GM23338 (cell line): ENCODE data around the gene PRR29. TPM values are rescaled to one million over a fixed set of nuclear protein-coding genes. Genes with fewer than 3 reads are reported as not detected.

Experiments
- ATAC-seq: fragments of 200-7000 bp; cut with Tn5 transposase; 3 replicates; pipeline ENCODE4 v1.9.1; 2020
- DNase-seq: peaks from one replicate; pipeline ENCODE4 v3.0.0-alpha.2; 2015; ENCODE audit warnings: low spot score
- H2AFZ ChIP-seq: fragments of 200-600 bp; sonication (generic); 2 replicates; pipeline ENCODE4 v1.8.0; 2016; ENCODE audit warnings: antibody characterized with exemption, mild to moderate bottlenecking, moderate library complexity
- H3F3A ChIP-seq: fragments of 200-600 bp; sonication (generic); replicated peaks from 2 replicates; pipeline ENCODE4 v1.8.0; 2017; ENCODE audit warnings: antibody characterized with exemption, mixed run types, low read depth
- H3K27ac ChIP-seq: fragments of 200-600 bp; sonication (generic); 2 replicates; pipeline ENCODE4 v1.6.1; 2016; ENCODE audit warnings: low read depth
- H3K27me3 ChIP-seq: fragments of 200-600 bp; sonication (generic); 2 replicates; pipeline ENCODE4 v1.8.0; 2016; ENCODE audit warnings: mild to moderate bottlenecking, mixed run types, moderate library complexity; ENCODE audit not compliant: insufficient read depth
- H3K36me3 ChIP-seq: fragments of 200-600 bp; sonication (generic); 2 replicates; pipeline ENCODE4 v1.8.0; 2016; ENCODE audit warnings: mild to moderate bottlenecking; ENCODE audit not compliant: insufficient read depth
- H3K4me1 ChIP-seq: fragments of 200-600 bp; sonication (generic); 2 replicates; pipeline ENCODE4 v1.8.0; 2016; ENCODE audit warnings: mild to moderate bottlenecking, moderate library complexity; ENCODE audit not compliant: insufficient read depth
- H3K4me2 ChIP-seq: fragments of 200-600 bp; sonication (generic); 2 replicates; pipeline ENCODE4 v1.7.1; 2017; ENCODE audit warnings: mixed run types
- H3K4me3 ChIP-seq: fragments of 200-600 bp; sonication (generic); 2 replicates; pipeline ENCODE4 v1.6.1; 2016; ENCODE audit warnings: mixed run types
- H3K79me2 ChIP-seq: fragments of 200-600 bp; sonication (generic); replicated peaks from 2 replicates; pipeline ENCODE4 v1.8.0; 2017; ENCODE audit warnings: mild to moderate bottlenecking; ENCODE audit not compliant: insufficient read depth
- H3K9me2 ChIP-seq: fragments of 200-600 bp; sonication (generic); 2 replicates; pipeline ENCODE4 v1.8.0; 2017; ENCODE audit not compliant: insufficient read depth
- H4K20me1 ChIP-seq: fragments of 200-600 bp; sonication (generic); replicated peaks from 2 replicates; pipeline ENCODE4 v1.8.0; 2017; ENCODE audit warnings: mild to moderate bottlenecking; ENCODE audit not compliant: insufficient read depth
- H3K27ac Mint-ChIP-seq: 2 replicates; pipeline ENCODE4 v1.8.0; 2020; ENCODE audit warnings: inconsistent platforms, mild to moderate bottlenecking, moderate library complexity, mixed read lengths
- H3K27me3 Mint-ChIP-seq: 3 replicates; pipeline ENCODE4 v1.8.0; 2022; ENCODE audit warnings: low read depth, mild to moderate bottlenecking, moderate library complexity, mixed read lengths, inconsistent platforms; ENCODE audit not compliant: insufficient read depth, poor library complexity
- H3K36me3 Mint-ChIP-seq: 3 replicates; pipeline ENCODE4 v1.8.0; 2021; ENCODE audit warnings: low read depth, mild to moderate bottlenecking, inconsistent platforms, moderate library complexity, mixed read lengths
- H3K4me1 Mint-ChIP-seq: 3 replicates; pipeline ENCODE4 v1.8.0; 2020; ENCODE audit warnings: mild to moderate bottlenecking, inconsistent platforms, mixed read lengths
- H3K4me3 Mint-ChIP-seq: 3 replicates; pipeline ENCODE4 v1.8.0; 2021; ENCODE audit warnings: moderate library complexity, mild to moderate bottlenecking, inconsistent platforms, mixed read lengths
- H3K9me3 Mint-ChIP-seq: 3 replicates; pipeline ENCODE4 v1.8.0; 2020; ENCODE audit warnings: moderate library complexity, mild to moderate bottlenecking, inconsistent platforms, mixed read lengths
- CREB1 ChIP-seq: fragments of 250-450 bp; sonication (Bioruptor Pico); IDR thresholded peaks from 2 replicates; pipeline ENCODE4 v1.5.0; 2020; ENCODE audit warnings: low read depth, mild to moderate bottlenecking, moderate library complexity
- CTCF ChIP-seq, 2 experiments: fragments of 200-600 bp in 1 of 2; sonication (generic) in 1 of 2; conservative IDR thresholded peaks; 2 replicates each; pipeline versions ENCODE4 v1.5.1 to v1.6.1; 2016 to 2017; ENCODE audit warnings: antibody characterized with exemption in 2 of 2, low read depth in 2 of 2, mild to moderate bottlenecking in 2 of 2, moderate library complexity in 1 of 2
- ETS1 ChIP-seq: IDR thresholded peaks from 2 replicates; pipeline ENCODE4 v1.6.1; 2016; ENCODE audit warnings: antibody characterized with exemption
- EZH2 ChIP-seq: fragments of 200-600 bp; sonication (generic); IDR thresholded peaks from one replicate; pipeline ENCODE4 v1.8.0; 2017; ENCODE audit warnings: antibody characterized with exemption, mild to moderate bottlenecking, low read depth; ENCODE audit not compliant: unreplicated experiment
- EZH2phosphoT487 ChIP-seq: fragments of 200-600 bp; sonication (generic); IDR thresholded peaks from one replicate; pipeline ENCODE4 v1.8.1; 2018; ENCODE audit warnings: antibody characterized with exemption; ENCODE audit not compliant: unreplicated experiment
- JUNB ChIP-seq: IDR thresholded peaks from one replicate; pipeline ENCODE4 v1.6.1; 2016; ENCODE audit warnings: antibody characterized with exemption; ENCODE audit not compliant: unreplicated experiment
- NANOG ChIP-seq: IDR thresholded peaks from 2 replicates; pipeline ENCODE4 v1.6.1; 2016; ENCODE audit warnings: antibody characterized with exemption, borderline replicate concordance
- POLR2AphosphoS5 ChIP-seq: IDR thresholded peaks from 2 replicates; pipeline ENCODE4 v1.6.1; 2016; ENCODE audit warnings: antibody characterized with exemption, low read depth
- REST ChIP-seq: IDR thresholded peaks from one replicate; pipeline ENCODE4 v1.6.1; 2018; ENCODE audit warnings: antibody characterized with exemption; ENCODE audit not compliant: unreplicated experiment
- STAT1 ChIP-seq: IDR thresholded peaks from one replicate; pipeline ENCODE4 v1.6.1; 2016; ENCODE audit warnings: antibody characterized with exemption; ENCODE audit not compliant: unreplicated experiment
- ZNF114 ChIP-seq: fragments of 250-450 bp; sonication (Bioruptor Pico); IDR thresholded peaks from 2 replicates; pipeline ENCODE4 v1.5.0; 2020; ENCODE audit warnings: mild to moderate bottlenecking, moderate library complexity
- ZNF331 ChIP-seq: fragments of 250-450 bp; sonication (Bioruptor Pico); IDR thresholded peaks from 2 replicates; pipeline ENCODE4 v1.5.0; 2020; ENCODE audit warnings: low read depth, mild to moderate bottlenecking, moderate library complexity
- ZNF462 ChIP-seq: fragments of 250-450 bp; sonication (Bioruptor Pico); IDR thresholded peaks from 2 replicates; pipeline ENCODE4 v1.5.0; 2020; ENCODE audit warnings: mild to moderate bottlenecking, moderate library complexity
- polyA plus RNA-seq: library from polyadenylated mRNA; unstranded; fragments of >200 nt; fragmentation: Nextera tagmentation; extraction: Ambion mirVana; gene quantifications from 2 replicates; pipeline ENCODE4 v1.2.1, GENCODE V29; 2016
- total RNA-seq: library from RNA; depleted of rRNA; stranded (reverse); fragments of >200 nt; shearing (Covaris generic); gene quantifications from 2 replicates; pipeline ENCODE4 v1.2.3, GENCODE V29; 2014

The PRR29 gene
- total and polyA plus RNA-seq, 2 experiments from 2014 or later = 0.24 to 1.3 TPM

GRCh38 chr17:63961355-63962212, 36.6 kb upstream of the PRR29 start:
- H3K27ac Mint-ChIP-seq = peak overlapping the region; percentile 92
- Histone ChIP-seq H3K4me2 (peak overlapping the region; percentile 89), H3K36me3 (no peaks in the 10 kb centered on the region), H2AFZ (peak overlapping the region; percentile 92; the same call in 1 of the 2 replicates), H4K20me1 (no peaks in the 10 kb centered on the region), H3K4me3 (peak overlapping the region; percentile 75), H3K9me2 (no peaks in the 10 kb centered on the region), H3K4me1 (peaks cover 14% of the 10 kb centered on the region; the same call in 1 of the 2 replicates), H3K79me2 (no peaks in the 10 kb centered on the region), H3K27ac (peak overlapping the region; percentile 78; the same call in 1 of the 2 replicates), H3F3A (0 out of 2 replicates have a peak, but pooled peaks cover 2% of the 10 kb centered on the region), H3K27me3 (no peaks in the 10 kb centered on the region)
- peak overlapping the region; percentile 80 for H3K4me3 Mint-ChIP-seq
- TF ChIP-seq EZH2phosphoT487 = no peak
- TF ChIP-seq ZNF114 = no peak
- no peak for TF ChIP-seq NANOG
- peak; percentile 70 for TF ChIP-seq CREB1 (CRISPR knock-in tag)
- TF ChIP-seq ETS1 = no peak
- TF ChIP-seq STAT1 = no peak
- peak; percentile 55 for TF ChIP-seq POLR2AphosphoS5
- TF ChIP-seq ZNF331 (CRISPR knock-in tag) = no peak
- TF ChIP-seq CTCF (conservative IDR thresholded peaks at IDR 0.05; ENCODE audit: low read depth in 2 of 2) = no peak
- TF ChIP-seq ZNF462 (CRISPR knock-in tag) = no peak
- TF ChIP-seq REST = no peak
- TF ChIP-seq JUNB = no peak
- no peak for TF ChIP-seq EZH2
- H3K4me1 Mint-ChIP-seq = peaks cover 20% of the 10 kb centered on the region
- no peaks in the 10 kb centered on the region; the same call in 2 of the 3 replicates for H3K9me3 Mint-ChIP-seq
- peaks cover 13% of the 10 kb centered on the region; the same call in 2 of the 3 replicates for H3K36me3 Mint-ChIP-seq
- ATAC-seq (peak; percentile 86), DNase-seq (peak; percentile 99)
- peaks cover 8% of the 10 kb centered on the region for H3K27me3 Mint-ChIP-seq
